ENCODE data around the gene XPO4. TPM values are rescaled to one million over a fixed set of nuclear protein-coding genes. Genes with fewer than 3 reads are reported as not detected.

Gene XPO4
- total and polyA plus RNA-seq, 4 donors, result 2.5 to 12.5 (median 7.5) TPM

- no peak overlapping the region for H3K4me3 ChIP-seq (ENCODE audit: low read depth in 1 of 3, low read length in 3 of 3)
- H3K9ac ChIP-seq (ENCODE audit: low read depth in 1 of 2, low read length in 2 of 2), result no peak overlapping the region
- H3K27ac ChIP-seq (ENCODE audit: low read depth in 1 of 2, low read length in 2 of 2), result no peak overlapping the region
- no peaks in the 10 kb centered on the region for H3K27me3 ChIP-seq (ENCODE audit: control insufficient read depth in 4 of 4, insufficient read depth in 4 of 4, low read length in 3 of 4)
- H3K9me3 ChIP-seq (ENCODE audit: control insufficient read depth in 4 of 4, low read length in 3 of 4), result no peaks in the 10 kb centered on the region
- no peak for TF ChIP-seq YY1 (IDR thresholded peaks at IDR 0.05)
- no peak for TF ChIP-seq FOXA1 (IDR thresholded peaks at IDR 0.05)
- no peak for TF ChIP-seq CTCF (IDR thresholded peaks at IDR 0.05; ENCODE audit: low read depth, low read length, missing input control)
- no peak for TF ChIP-seq MAX (IDR thresholded peaks at IDR 0.05)
- no peak for TF ChIP-seq RXRA (IDR thresholded peaks at IDR 0.05)
- no peak for TF ChIP-seq SP1 (IDR thresholded peaks at IDR 0.05)
- TF ChIP-seq NR2F2 (IDR thresholded peaks at IDR 0.05), result no peak
- TF ChIP-seq GABPA (IDR thresholded peaks at IDR 0.05 in 1 of 2, conservative IDR thresholded peaks at IDR 0.05 in 1 of 2), result no peak
- TF ChIP-seq HNF4A (conservative IDR thresholded peaks at IDR 0.05), result no peak
- no peak for TF ChIP-seq TAF1 (conservative IDR thresholded peaks at IDR 0.05)
- TF ChIP-seq, protein P1, sequence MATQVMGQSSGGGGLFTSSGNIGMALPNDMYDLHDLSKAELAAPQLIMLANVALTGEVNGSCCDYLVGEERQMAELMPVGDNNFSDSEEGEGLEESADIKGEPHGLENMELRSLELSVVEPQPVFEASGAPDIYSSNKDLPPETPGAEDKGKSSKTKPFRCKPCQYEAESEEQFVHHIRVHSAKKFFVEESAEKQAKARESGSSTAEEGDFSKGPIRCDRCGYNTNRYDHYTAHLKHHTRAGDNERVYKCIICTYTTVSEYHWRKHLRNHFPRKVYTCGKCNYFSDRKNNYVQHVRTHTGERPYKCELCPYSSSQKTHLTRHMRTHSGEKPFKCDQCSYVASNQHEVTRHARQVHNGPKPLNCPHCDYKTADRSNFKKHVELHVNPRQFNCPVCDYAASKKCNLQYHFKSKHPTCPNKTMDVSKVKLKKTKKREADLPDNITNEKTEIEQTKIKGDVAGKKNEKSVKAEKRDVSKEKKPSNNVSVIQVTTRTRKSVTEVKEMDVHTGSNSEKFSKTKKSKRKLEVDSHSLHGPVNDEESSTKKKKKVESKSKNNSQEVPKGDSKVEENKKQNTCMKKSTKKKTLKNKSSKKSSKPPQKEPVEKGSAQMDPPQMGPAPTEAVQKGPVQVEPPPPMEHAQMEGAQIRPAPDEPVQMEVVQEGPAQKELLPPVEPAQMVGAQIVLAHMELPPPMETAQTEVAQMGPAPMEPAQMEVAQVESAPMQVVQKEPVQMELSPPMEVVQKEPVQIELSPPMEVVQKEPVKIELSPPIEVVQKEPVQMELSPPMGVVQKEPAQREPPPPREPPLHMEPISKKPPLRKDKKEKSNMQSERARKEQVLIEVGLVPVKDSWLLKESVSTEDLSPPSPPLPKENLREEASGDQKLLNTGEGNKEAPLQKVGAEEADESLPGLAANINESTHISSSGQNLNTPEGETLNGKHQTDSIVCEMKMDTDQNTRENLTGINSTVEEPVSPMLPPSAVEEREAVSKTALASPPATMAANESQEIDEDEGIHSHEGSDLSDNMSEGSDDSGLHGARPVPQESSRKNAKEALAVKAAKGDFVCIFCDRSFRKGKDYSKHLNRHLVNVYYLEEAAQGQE (IDR thresholded peaks at IDR 0.05), result no peak
- TF ChIP-seq, protein P2, sequence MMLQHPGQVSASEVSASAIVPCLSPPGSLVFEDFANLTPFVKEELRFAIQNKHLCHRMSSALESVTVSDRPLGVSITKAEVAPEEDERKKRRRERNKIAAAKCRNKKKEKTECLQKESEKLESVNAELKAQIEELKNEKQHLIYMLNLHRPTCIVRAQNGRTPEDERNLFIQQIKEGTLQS (IDR thresholded peaks at IDR 0.05), result no peak
- TF ChIP-seq RAD21 (IDR thresholded peaks at IDR 0.05), result no peak
- no peak for TF ChIP-seq FOXA2 (IDR thresholded peaks at IDR 0.05)
- no peak for TF ChIP-seq ZBTB33 (IDR thresholded peaks at IDR 0.05)
- no peak for TF ChIP-seq EGR1 (IDR thresholded peaks at IDR 0.05; ENCODE audit: low read depth in 2 of 2)
- no peak for TF ChIP-seq JUND (IDR thresholded peaks at IDR 0.05)
- no peak for TF ChIP-seq HNF4G (IDR thresholded peaks at IDR 0.05)
- WGBS, result 94% methylated on average over 3 of the region's 3 CpGs
- no peak for DNase-seq (ENCODE audit: low spot score)
- peaks cover 3 to 14% (median 8%) of the 10 kb centered on the region in 4 donors for H3K36me3 ChIP-seq (ENCODE audit: control insufficient read depth in 4 of 4, insufficient read depth in 3 of 4, low read depth in 1 of 4, low read length in 3 of 4)
- no peaks in the 10 kb centered on the region for H3K4me1 ChIP-seq (ENCODE audit: control insufficient read depth in 4 of 4, insufficient read depth in 4 of 4, low read length in 3 of 4)
Observed at GRCh38 chr13:20832861-20833260, 69.7 kb downstream of the XPO4 start.
